GM12878 (cell line): ENCODE results near the gene PLCB2. TPM values are rescaled to one million over a fixed set of nuclear protein-coding genes. Genes with fewer than 3 reads are reported as not detected.

Experiments used
- ESRRA ChIP-seq: IDR thresholded peaks from 2 replicates; pipeline ENCODE4 v1.6.1; 2012; ENCODE audit warnings: mild to moderate bottlenecking, low read length, improper control_type of control experiment
- IKZF2 ChIP-seq, 2 experiments: fragments of 450-650 bp; IDR thresholded peaks; 2 replicates each; pipeline ENCODE4 v1.6.1; 2017; ENCODE audit warnings: mild to moderate bottlenecking in 2 of 2, moderate library complexity in 2 of 2
- MEF2B ChIP-seq: fragments of 450-650 bp; IDR thresholded peaks from 2 replicates; pipeline ENCODE4 v1.6.1; 2018; ENCODE audit warnings: mild to moderate bottlenecking, moderate library complexity; ENCODE audit not compliant: partially characterized antibody, poor library complexity, severe bottlenecking
- PML ChIP-seq: IDR thresholded peaks from 2 replicates; pipeline ENCODE4 v1.6.1; 2012; ENCODE audit warnings: low read length, inconsistent platforms
- PRDM15 ChIP-seq: fragments of 450-650 bp; formaldehyde crosslinking; IDR thresholded peaks from 2 replicates; pipeline ENCODE4 v1.4.0; 2020; ENCODE audit warnings: mild to moderate bottlenecking, moderate library complexity
- RELA ChIP-seq: fragments of 450-650 bp; IDR thresholded peaks from 2 replicates; pipeline ENCODE4 v1.8.0; 2014; ENCODE audit warnings: borderline replicate concordance; ENCODE audit not compliant: partially characterized antibody
- SRF ChIP-seq, 2 experiments: IDR thresholded peaks; 2 replicates each; pipeline ENCODE4 v1.6.1; 2011; ENCODE audit warnings: low read depth in 2 of 2, low read length in 2 of 2, mild to moderate bottlenecking in 1 of 2, moderate library complexity in 1 of 2
- ZNF687 ChIP-seq: fragments of 450-650 bp; IDR thresholded peaks from 2 replicates; pipeline ENCODE4 v1.6.1; 2017; ENCODE audit warnings: mild to moderate bottlenecking, moderate library complexity
- polyA plus RNA-seq, 11 experiments: library from polyadenylated mRNA; depleted of rRNA in 4 of 11; unstranded in 6 of 11; stranded (reverse) in 5 of 11; fragments of >200 nt; fragmentation: Nextera tagmentation in 4 of 11; fragmentation: Illumina TruSeq in 1 of 11; extraction: Ambion mirVana in 4 of 11; extraction: Trizol in 1 of 11; gene quantifications; 1 replicate in 1 of 11; 2 replicates in 10 of 11; pipeline versions ENCODE4 v1.2.1 to v1.2.3, GENCODE V29; 2011 to 2016; ENCODE audit warnings: inconsistent platforms in 2 of 11, missing spikeins in 2 of 11, low read depth in 1 of 11
- total RNA-seq, 4 experiments: library from RNA; depleted of rRNA in 3 of 4; stranded (reverse); fragments of >200 nt in 3 of 4; fragmentation: Illumina TruSeq in 1 of 4; extraction: Trizol in 1 of 4; gene quantifications; 2 replicates each; pipeline versions ENCODE4 v1.2.1 to v1.2.3, GENCODE V29; 2013 to 2021

Gene PLCB2
- total and polyA plus RNA-seq, 10 of the 15 experiments (the other 5 are each of a cell fraction or from before 2014, with no cell fraction given), result 1.2 to 39.4 (median 10.7) TPM

GRCh38 chr15:40347559-40348473 lies 40.1 kb upstream of the PLCB2 start (continued):
- no peak for TF ChIP-seq ZNF687
- TF ChIP-seq RELA, result no peak
- no peak for TF ChIP-seq MEF2B
- no peak for TF ChIP-seq PRDM15
- no peak for TF ChIP-seq ESRRA
- TF ChIP-seq SRF (IDR thresholded peaks at IDR 0.05; ENCODE audit: low read depth in 2 of 2, low read length in 2 of 2), result no peak
- no peak for TF ChIP-seq PML
- no peak for TF ChIP-seq IKZF2 (IDR thresholded peaks at IDR 0.05)
